Prostate gland (tissue), 2 donors: Measurements from ENCODE around the gene TMEM119.

Experiments
- CTCF ChIP-seq, 4 experiments: fragments of 200-600 bp in 2 of 4; fragments of 450-650 bp in 2 of 4; sonication (generic) in 2 of 4; IDR thresholded peaks; 1 replicate in 3 of 4; 2 replicates in 1 of 4; pipeline ENCODE4 v1.5.1; 2016 to 2019; ENCODE audit warnings: antibody characterized with exemption in 4 of 4, mild to moderate bottlenecking in 2 of 4, moderate library complexity in 2 of 4
- POLR2A ChIP-seq: fragments of 450-650 bp; IDR thresholded peaks from one replicate; pipeline ENCODE4 v1.6.1; 2016; ENCODE audit warnings: antibody characterized with exemption, mild to moderate bottlenecking
- POLR2AphosphoS5 ChIP-seq: sonication (generic); formaldehyde crosslinking; IDR thresholded peaks from one replicate; pipeline ENCODE4 v1.6.1; 2017; ENCODE audit warnings: antibody characterized with exemption

- TF ChIP-seq POLR2A (no peak), CTCF (IDR thresholded peaks at IDR 0.05) (no peak), POLR2AphosphoS5 (no peak)
Observed at GRCh38 chr12:108622421-108622820, 24.5 kb upstream of the TMEM119 start.
